BLaER1 (cell line): ENCODE measurements around the gene INPP5J.

Source experiments
- H3K27ac ChIP-seq: shearing (Covaris generic); formaldehyde crosslinking; 2 replicates; pipeline ENCODE4 v1.8.1; 2022
- H3K27me3 ChIP-seq: shearing (Covaris generic); formaldehyde crosslinking; 2 replicates; pipeline ENCODE4 v1.8.1; 2022
- H3K36me3 ChIP-seq: shearing (Covaris generic); formaldehyde crosslinking; 2 replicates; pipeline ENCODE4 v1.8.1; 2022
- H3K4me1 ChIP-seq: shearing (Covaris generic); formaldehyde crosslinking; 2 replicates; pipeline ENCODE4 v1.8.1; 2022
- H3K4me2 ChIP-seq: shearing (Covaris generic); formaldehyde crosslinking; 2 replicates; pipeline ENCODE4 v1.8.1; 2022
- H3K4me3 ChIP-seq: shearing (Covaris generic); formaldehyde crosslinking; 2 replicates; pipeline ENCODE4 v1.8.1; 2022
- H3K9ac ChIP-seq: shearing (Covaris generic); formaldehyde crosslinking; 2 replicates; pipeline ENCODE4 v1.8.1; 2022
- H3K9me3 ChIP-seq: shearing (Covaris generic); formaldehyde crosslinking; 2 replicates; pipeline ENCODE4 v1.8.1; 2022
- H4K20me1 ChIP-seq: shearing (Covaris generic); formaldehyde crosslinking; 2 replicates; pipeline ENCODE4 v1.8.1; 2022
- Cebpa-rat ChIP-seq: shearing (Covaris generic); IDR thresholded peaks from 2 replicates; pipeline ENCODE4 v1.8.1; 2022

The INPP5J gene

GRCh38 chr22:31123292-31123602 lies 481 bp downstream of the INPP5J start:
- Histone ChIP-seq H3K9ac (no peak overlapping the region), H3K27me3 (no peaks in the 10 kb centered on the region), H3K9me3 (no peaks in the 10 kb centered on the region), H3K4me3 (no peak overlapping the region), H4K20me1 (no peaks in the 10 kb centered on the region), H3K36me3 (no peaks in the 10 kb centered on the region), H3K4me2 (no peak overlapping the region), H3K27ac (no peak overlapping the region), H3K4me1 (peaks cover 50% of the 10 kb centered on the region)
- no peak for TF ChIP-seq Cebpa-rat

- no peak for TF ChIP-seq Cebpa-rat
- no peak overlapping the region for H3K9ac ChIP-seq
- no peaks in the 10 kb centered on the region for H3K9me3 ChIP-seq
Observed at GRCh38 chr22:31124290-31124689, 1.5 kb downstream of the INPP5J start.

GRCh38 chr22:31124811-31125465 lies 2.2 kb downstream of the INPP5J start:
- H3K9me3 ChIP-seq: no peaks in the 10 kb centered on the region
- H3K4me1 ChIP-seq: peaks cover 35% of the 10 kb centered on the region
- peak overlapping the region; percentile 11 for H3K27ac ChIP-seq
- TF ChIP-seq Cebpa-rat: no peak
- no peak overlapping the region for H3K4me3 ChIP-seq
- peak overlapping the region; percentile 73 for H3K4me2 ChIP-seq
- H3K36me3 ChIP-seq: no peaks in the 10 kb centered on the region
- H3K27me3 ChIP-seq: no peaks in the 10 kb centered on the region
- H3K9ac ChIP-seq: no peak overlapping the region
- H4K20me1 ChIP-seq: no peaks in the 10 kb centered on the region

More at GRCh38 chr22:31124290-31124689, 1.5 kb downstream of the INPP5J start:
- H3K27ac ChIP-seq: no peak overlapping the region
- H3K4me1 ChIP-seq: peaks cover 42% of the 10 kb centered on the region
- H3K36me3 ChIP-seq: no peaks in the 10 kb centered on the region
- no peak overlapping the region for H3K4me2 ChIP-seq
- no peak overlapping the region for H3K4me3 ChIP-seq
- H3K27me3 ChIP-seq: no peaks in the 10 kb centered on the region
- H4K20me1 ChIP-seq: no peaks in the 10 kb centered on the region

- H3K9me3 ChIP-seq: no peaks in the 10 kb centered on the region
- H3K4me1 ChIP-seq: peaks cover 28% of the 10 kb centered on the region
- no peaks in the 10 kb centered on the region for H4K20me1 ChIP-seq
- H3K4me3 ChIP-seq: no peak overlapping the region
- H3K27ac ChIP-seq: peak overlapping the region; percentile 11; the same call in 1 of the 2 replicates
- H3K9ac ChIP-seq: no peak overlapping the region
- H3K36me3 ChIP-seq: no peaks in the 10 kb centered on the region
- no peak for TF ChIP-seq Cebpa-rat
- no peaks in the 10 kb centered on the region for H3K27me3 ChIP-seq
- peak overlapping the region; percentile 73 for H3K4me2 ChIP-seq
Observed at GRCh38 chr22:31125521-31126117, 2.9 kb downstream of the INPP5J start.

GRCh38 chr22:31126128-31126868 lies 3.5 kb downstream of the INPP5J start:
- H3K4me1 ChIP-seq: peaks cover 27% of the 10 kb centered on the region
- no peaks in the 10 kb centered on the region for H3K9me3 ChIP-seq
- no peaks in the 10 kb centered on the region for H3K27me3 ChIP-seq
- no peak for TF ChIP-seq Cebpa-rat
- no peaks in the 10 kb centered on the region for H4K20me1 ChIP-seq
- H3K36me3 ChIP-seq: no peaks in the 10 kb centered on the region
- no peak overlapping the region for H3K9ac ChIP-seq
- no peak overlapping the region for H3K4me3 ChIP-seq
- peak overlapping the region; percentile 73 for H3K4me2 ChIP-seq
- H3K27ac ChIP-seq: no peak overlapping the region; the same call in 1 of the 2 replicates

GRCh38 chr22:31126869-31127175 lies 4.1 kb downstream of the INPP5J start:
- H4K20me1 ChIP-seq: no peaks in the 10 kb centered on the region
- no peak overlapping the region for H3K27ac ChIP-seq
- H3K4me2 ChIP-seq: peak overlapping the region; percentile 73
- H3K9me3 ChIP-seq: no peaks in the 10 kb centered on the region
- H3K27me3 ChIP-seq: no peaks in the 10 kb centered on the region
- H3K36me3 ChIP-seq: no peaks in the 10 kb centered on the region
- no peak overlapping the region for H3K9ac ChIP-seq
- H3K4me1 ChIP-seq: peaks cover 27% of the 10 kb centered on the region
- no peak for TF ChIP-seq Cebpa-rat
- no peak overlapping the region for H3K4me3 ChIP-seq

- no peak overlapping the region for H3K4me2 ChIP-seq
Observed at GRCh38 chr22:31127181-31127772, 4.5 kb downstream of the INPP5J start.

GRCh38 chr22:31128156-31128555 lies 5.4 kb downstream of the INPP5J start:
- Histone ChIP-seq H3K27ac (no peak overlapping the region), H4K20me1 (no peaks in the 10 kb centered on the region), H3K4me2 (no peak overlapping the region), H3K27me3 (no peaks in the 10 kb centered on the region), H3K9ac (no peak overlapping the region), H3K9me3 (no peaks in the 10 kb centered on the region), H3K36me3 (no peaks in the 10 kb centered on the region), H3K4me3 (no peak overlapping the region), H3K4me1 (peaks cover 22% of the 10 kb centered on the region)
- no peak for TF ChIP-seq Cebpa-rat

More at GRCh38 chr22:31127181-31127772, 4.5 kb downstream of the INPP5J start:
- no peaks in the 10 kb centered on the region for H3K36me3 ChIP-seq
- H3K9ac ChIP-seq: no peak overlapping the region
- H3K27ac ChIP-seq: no peak overlapping the region
- H4K20me1 ChIP-seq: no peaks in the 10 kb centered on the region
- no peaks in the 10 kb centered on the region for H3K27me3 ChIP-seq
- peaks cover 27% of the 10 kb centered on the region for H3K4me1 ChIP-seq
- H3K9me3 ChIP-seq: no peaks in the 10 kb centered on the region
- H3K4me3 ChIP-seq: no peak overlapping the region
- no peak for TF ChIP-seq Cebpa-rat

GRCh38 chr22:31130873-31131272 lies 8.1 kb downstream of the INPP5J start:
- H3K4me2 ChIP-seq: no peak overlapping the region
- H3K9me3 ChIP-seq: no peaks in the 10 kb centered on the region

GRCh38 chr22:31133911-31134310 lies 11.1 kb downstream of the INPP5J start:
- no peaks in the 10 kb centered on the region for H4K20me1 ChIP-seq
- no peaks in the 10 kb centered on the region for H3K27me3 ChIP-seq
- no peak overlapping the region for H3K9ac ChIP-seq
- H3K9me3 ChIP-seq: no peaks in the 10 kb centered on the region
- no peak overlapping the region for H3K4me2 ChIP-seq
- H3K36me3 ChIP-seq: no peaks in the 10 kb centered on the region
- H3K4me3 ChIP-seq: no peak overlapping the region
- no peak for TF ChIP-seq Cebpa-rat
- H3K27ac ChIP-seq: no peak overlapping the region
- H3K4me1 ChIP-seq: no peaks in the 10 kb centered on the region

More at GRCh38 chr22:31130873-31131272, 8.1 kb downstream of the INPP5J start:
- Histone ChIP-seq H3K9ac (no peak overlapping the region), H3K4me1 (peaks cover 11% of the 10 kb centered on the region), H3K27ac (no peak overlapping the region), H3K27me3 (no peaks in the 10 kb centered on the region), H4K20me1 (no peaks in the 10 kb centered on the region), H3K36me3 (no peaks in the 10 kb centered on the region), H3K4me3 (no peak overlapping the region)
- no peak for TF ChIP-seq Cebpa-rat
